HG02759 (cell line): ENCODE measurements around the gene MEIS2.

ENCODE experiments used
- ATAC-seq: cut with Tn5 transposase; IDR thresholded peaks from one replicate; pipeline ENCODE4 v1.9.1; 2021; ENCODE audit warnings: mild to moderate bottlenecking, moderate library complexity; ENCODE audit not compliant: unreplicated experiment

Gene MEIS2

DNA sequence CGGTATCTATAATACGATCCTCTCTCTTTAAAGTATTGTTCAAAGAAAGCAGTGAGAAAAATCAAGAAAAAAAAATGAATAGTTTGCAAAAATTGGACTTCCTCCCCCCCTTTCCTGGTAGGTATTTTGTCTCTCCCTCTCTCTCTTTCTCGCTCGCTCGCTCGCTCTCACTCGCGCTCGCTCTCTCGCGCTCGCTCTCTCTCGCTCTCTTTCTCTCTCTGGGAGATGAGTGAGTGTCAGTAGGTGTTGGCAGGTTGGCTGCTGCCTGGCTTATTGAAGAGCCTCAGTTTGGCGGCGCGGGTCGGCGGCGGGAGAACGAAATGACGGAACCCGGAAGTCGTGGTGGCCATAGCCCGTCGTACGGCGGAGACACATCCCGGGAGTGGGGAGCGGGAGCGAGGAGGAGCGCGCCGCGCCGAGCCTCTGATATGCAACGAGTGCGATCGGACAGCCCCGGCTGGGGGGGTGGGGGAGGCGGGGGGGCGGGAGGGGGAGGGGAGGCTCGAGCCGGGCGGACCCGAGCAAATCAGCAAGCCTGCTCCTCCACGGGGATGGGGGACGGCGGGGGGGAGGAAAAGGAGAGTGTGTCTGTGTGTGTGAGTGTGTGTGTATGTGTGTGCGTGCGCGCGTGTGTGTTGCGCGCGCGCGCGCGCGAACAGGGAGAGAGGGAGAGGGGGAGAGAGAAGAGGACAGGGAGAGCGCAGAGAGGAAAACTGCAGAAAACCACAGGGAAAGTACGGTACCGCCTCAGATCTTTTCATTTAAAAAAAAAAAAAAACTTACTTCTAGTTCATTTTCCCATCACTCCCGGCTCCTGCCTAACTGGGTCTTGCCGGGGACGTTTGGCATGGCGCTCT, at the start of gene MEIS2:
TSS of gene MEIS2 (minus strand) at position 441 of the 857 bp plus-strand sequence. CDS start 1,083 bp downstream, outside the sequence.
- peak; percentile 45 for ATAC-seq

GRCh38 chr15:37149146-37149545, 48.8 kb upstream of the MEIS2 start:
- no peak for ATAC-seq

GRCh38 chr15:37148714-37149113, 48.4 kb upstream of the MEIS2 start:
- ATAC-seq = no peak

DNA sequence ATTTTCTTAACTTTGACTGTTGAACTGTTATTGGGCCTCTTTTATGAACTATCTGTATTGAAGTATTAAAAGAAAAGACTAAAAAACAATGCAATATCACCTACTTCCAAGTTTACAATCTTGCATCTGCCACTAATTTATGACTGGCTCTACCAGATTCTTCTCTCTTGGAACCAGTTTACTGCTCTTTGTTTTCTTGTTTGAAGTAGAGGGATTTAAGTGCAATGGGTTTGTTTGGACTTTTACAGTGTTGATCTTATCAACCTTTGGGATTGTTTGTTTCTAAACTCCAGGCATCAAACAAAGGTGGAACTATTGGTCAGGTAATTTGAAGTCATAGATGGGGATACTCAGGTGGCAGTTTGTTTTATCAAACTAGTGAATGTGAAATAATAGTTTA, 43.0 kb upstream of the MEIS2 start:
- ATAC-seq = no peak

DNA sequence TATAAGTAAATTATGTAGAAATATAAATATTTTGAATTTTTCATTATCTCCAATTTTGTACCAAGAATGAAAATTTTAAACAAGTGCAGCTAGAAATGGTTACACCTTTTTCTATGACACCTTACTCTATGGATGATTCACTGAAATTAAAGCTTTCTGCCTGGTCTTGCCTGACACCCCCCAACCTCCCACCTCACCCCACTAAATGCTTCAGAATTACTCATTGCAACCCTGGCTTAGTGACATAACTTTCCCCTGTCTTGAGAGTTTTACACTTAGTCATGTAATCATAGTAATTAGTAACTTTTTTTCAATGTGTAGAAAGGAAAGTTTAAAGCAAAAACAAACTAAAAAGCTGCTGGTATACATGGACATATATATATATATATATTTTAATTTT, 42.0 kb upstream of the MEIS2 start:
- no peak for ATAC-seq

DNA sequence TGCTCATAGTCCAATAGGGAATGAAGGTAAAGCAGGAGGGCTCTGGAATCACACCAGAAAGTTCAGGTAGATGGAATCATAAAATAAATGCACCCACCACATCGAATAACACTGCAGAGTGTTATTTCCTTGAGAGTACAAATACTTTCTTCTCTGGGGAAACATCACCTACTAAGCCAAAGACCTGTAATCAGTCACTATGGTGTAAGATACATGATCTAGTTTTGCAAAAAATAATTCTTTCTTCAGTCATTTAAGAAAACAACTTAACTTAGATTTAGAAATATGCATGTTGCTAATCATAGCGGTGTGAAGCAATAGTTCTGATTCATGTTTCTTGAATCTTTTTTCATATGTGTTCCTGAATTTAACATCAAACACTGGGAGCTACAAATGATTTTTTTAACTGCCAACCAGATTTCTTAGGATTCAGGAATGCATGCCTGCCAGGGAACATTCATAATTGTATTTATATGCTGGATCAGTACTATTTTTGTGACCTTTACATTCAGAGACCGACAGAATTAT, 40.2 kb upstream of the MEIS2 start:
- no peak for ATAC-seq

DNA sequence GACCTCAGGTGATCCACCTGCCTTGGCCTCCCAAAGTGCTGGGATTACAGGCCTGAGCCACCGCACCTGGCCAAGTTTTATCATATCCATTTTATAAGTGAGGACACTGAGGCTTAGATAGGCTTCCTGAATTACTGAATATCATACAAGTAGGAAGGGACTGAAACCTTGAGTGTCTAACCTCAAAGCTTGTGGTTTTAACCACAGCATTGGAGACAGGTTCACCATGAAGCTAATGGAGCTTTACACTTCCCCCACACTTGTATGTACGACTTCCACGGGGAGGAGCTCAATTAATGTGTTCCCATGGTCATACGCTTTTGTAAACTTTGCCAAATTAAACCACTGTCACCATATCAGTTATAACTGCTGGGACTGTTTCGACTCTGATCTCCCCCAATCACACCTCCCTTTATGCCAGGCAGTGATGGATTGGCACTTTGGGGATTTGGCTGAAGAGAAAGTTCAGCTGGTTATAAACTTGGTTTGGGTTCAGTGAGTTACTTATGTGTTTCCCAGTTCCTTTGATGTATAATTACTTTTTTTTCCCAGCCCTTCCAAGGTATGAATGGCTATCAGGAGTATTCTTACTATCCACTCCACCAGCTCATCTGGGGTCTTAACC, 38.4 kb upstream of the MEIS2 start:
- ATAC-seq = no peak

DNA sequence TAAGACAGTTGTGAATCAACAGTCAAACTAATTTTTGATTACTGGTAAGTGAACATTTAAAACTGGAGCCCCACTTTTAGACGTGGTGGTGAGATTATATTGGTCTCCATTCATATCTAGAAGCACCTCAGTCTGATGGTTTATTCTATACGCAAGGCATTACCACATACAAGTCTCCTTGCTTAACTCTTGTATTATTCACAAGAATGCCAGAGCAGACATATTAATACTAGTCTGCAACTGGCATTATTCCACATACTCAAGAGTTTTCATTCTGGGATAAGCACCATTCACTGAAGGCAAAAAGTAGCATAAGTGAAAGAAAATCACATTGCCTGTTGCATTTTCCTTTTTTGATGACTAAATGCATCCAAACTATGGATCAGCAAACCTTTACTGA, 36.9 kb upstream of the MEIS2 start:
- ATAC-seq = no peak

DNA sequence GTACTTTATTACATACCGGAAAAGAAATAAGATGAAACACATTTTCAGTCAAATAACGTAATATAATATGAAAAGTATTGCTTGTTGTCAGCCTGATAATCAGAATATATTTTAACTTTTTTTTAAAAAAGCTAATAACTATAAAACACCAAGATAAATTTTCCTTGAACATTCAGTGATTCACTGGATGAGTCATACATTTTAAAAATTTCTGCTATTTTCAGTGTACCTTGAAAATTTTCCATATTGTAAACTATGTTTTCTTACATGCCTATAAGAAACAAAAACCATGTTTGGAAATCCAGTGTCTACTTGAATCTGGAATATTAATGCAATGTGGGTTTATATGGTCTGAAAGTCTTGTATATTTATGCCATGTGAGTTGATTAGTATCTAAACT, 36.3 kb upstream of the MEIS2 start:
- no peak for ATAC-seq

GRCh38 chr15:37135225-37135624, 34.9 kb upstream of the MEIS2 start:
- ATAC-seq = peak; percentile 81

DNA sequence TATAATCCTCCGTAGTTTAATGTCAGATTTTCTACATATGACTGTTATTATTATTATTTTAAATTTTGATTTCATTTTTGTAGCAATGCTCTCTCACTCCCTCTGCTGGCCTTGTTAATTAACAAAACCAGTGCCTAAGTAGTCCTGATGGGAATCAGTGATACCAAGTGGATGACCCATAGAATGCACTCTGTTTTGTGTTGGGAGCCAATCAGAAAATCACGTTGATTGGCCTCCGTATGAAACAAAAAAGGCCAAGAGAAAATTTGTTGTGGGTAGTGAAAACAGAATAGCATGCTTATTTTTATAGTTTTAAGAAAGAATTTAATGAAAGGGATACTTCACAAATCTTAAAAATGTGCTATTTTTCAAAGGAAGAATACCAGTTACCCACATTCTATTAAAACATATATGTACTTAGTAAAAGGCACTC, 34.4 kb upstream of the MEIS2 start:
- no peak for ATAC-seq

DNA sequence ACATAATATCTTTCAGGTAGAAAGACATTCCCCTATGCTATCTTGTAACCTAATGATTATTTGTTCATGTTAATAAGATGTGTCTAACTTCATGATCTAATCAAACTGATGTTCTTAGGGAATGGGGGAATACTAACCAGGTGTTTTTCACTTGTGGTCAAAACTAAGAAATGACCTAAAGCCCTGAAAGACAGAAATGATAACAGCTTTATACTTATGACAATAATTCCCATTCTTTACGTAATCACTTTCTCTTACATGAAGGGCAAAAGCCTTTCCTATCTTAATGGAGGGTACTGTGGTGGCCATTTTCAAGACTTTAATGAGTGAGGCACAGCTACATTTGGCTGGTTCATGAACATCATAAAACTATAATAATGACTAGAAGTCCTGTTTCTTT, 33.9 kb upstream of the MEIS2 start:
- no peak for ATAC-seq

DNA sequence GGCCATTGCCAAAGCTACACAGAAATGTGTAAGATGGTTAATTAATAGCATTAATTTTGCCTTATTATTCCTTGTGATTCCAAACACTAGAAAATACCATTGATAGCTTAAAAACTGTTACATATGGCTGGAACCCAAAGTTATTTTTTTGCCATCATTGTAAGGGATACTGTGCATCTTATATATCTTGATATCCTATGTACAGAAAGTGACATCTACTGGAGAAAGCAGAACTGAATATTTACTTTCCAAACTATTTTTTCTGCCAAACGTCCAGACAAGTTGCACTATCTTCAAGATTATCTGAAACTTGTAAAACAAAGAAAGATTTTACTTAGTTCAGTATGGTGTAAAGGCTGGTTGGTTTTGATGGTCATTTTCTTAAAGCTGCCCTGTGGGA, 33.3 kb upstream of the MEIS2 start:
- ATAC-seq = no peak

DNA sequence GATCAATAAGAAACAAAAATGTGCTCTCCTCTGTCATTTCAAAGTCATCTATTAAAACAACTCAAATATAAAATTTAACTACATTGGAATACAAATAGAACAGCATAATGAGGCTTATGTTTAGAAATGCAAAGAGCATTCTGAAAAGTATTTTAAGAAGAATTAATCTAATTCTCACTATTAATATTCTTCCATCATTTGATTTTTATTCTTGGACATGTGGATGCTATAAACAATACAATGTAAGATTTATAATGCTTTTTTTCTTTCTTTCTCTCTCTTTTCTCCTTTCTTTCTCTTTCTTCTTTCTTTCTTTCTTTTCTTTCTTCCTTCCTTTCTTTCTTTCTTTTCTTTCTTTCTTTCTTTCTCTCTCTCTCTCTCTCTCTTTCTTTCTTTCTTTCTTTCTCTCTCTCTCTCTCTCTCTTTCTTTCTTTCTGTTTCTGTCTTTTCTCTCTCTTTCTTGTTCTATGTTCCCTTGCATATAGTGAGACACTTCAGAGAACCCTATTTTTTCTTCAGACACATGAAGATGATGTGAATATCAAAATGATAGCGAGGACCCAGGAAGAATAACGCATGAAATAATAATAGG, 32.6 kb upstream of the MEIS2 start:
- ATAC-seq = no peak

GRCh38 chr15:37131621-37132020, 31.3 kb upstream of the MEIS2 start:
- no peak for ATAC-seq

GRCh38 chr15:37130356-37130755, 30.0 kb upstream of the MEIS2 start:
- no peak for ATAC-seq

DNA sequence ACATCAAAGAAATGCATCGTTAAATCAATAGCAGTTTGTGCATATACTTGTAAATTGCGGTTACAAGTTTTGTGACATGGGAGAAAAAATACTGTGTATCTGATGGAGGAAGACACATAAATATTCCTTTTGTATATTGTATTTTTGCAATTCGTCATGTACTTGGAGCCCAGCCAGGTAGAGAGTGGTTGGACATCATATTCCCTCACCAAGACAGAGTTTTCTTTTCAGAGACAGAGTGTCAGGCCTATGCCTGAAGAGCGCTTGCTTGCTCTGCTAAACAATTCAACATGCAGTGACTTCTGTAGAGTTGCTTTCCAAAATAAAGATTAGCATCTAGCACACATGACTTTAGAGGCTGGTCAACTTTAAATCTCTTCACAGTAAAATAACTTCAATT, 24.8 kb upstream of the MEIS2 start:
- ATAC-seq = no peak

GRCh38 chr15:37124331-37124730, 24.0 kb upstream of the MEIS2 start:
- ATAC-seq = no peak

DNA sequence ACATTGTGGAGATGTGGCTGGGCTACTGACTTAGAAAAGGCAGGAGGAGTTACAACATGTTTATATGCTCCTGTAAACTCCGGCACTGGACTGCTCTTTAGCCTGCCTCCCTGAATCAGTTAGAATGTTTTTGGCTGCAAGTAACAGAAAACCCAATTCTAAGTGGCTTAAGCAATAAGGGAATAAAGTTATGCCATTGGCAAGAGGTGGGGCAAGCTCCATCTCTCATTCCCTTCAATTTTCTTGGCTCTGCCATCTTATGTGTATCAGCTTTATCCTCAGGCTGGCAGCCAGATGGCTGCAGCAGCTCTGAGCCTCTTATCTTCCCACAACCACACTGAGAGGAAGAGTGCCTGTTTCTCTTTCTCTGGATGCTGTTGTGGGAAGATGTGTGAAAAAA, 22.4 kb upstream of the MEIS2 start:
- ATAC-seq = no peak

DNA sequence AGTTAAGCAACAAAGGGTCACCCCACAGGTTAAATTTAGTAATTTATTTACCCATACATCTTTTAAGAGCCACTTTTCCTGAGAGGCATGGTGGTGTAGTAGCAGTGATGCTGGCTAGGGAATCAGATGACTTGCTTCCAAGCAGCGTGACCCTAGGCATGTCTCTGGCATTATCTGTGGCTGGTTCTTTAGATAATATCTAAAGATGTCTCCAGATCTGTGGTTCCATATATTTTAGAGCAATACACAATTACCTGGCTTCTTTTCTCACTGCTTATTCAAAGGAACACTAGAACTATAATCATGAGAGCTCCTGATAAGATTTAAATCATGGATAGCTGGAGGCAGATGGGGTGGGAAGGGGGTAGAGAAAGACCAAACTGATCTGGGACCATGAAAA, 21.1 kb upstream of the MEIS2 start:
- no peak for ATAC-seq

DNA sequence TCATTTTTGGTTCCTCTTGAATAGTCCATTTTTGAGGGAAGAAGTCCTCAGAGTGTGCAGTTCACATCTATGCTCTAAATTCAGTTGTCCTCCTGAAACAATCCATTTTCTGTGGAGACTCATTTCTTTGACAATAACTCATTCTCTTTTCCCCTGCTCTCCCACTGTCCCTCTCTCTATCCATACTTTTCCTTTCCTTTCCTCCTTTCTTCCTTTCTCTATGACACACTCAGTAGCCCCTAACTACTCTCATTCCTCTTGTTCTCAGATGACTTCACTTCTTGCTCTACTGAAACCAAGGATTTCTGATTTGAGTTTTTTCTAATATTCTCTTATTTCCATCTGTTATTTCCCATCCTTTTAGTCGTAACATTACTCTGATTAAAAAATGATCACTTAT, 16.7 kb upstream of the MEIS2 start:
- ATAC-seq = no peak

DNA sequence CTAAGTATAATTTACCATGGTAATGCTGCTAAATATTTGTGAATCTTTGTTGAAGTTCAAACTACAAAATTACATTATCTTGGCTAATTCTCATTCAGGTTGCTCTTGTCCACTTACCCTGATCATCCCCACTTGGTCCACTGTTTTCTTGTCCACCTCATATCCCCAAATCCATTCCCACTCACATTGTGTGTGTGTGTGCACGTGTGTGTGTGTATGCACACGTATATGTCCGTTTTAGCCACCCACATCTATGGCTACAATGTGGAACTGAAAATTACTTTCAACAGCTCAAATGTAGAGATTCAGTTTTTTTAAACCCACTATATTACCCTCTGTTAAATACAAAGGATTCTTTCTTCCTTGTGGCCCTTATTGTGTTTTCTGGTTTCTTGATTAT, 15.2 kb upstream of the MEIS2 start:
- no peak for ATAC-seq
